AG09309 (cell line): Measurements from ENCODE around the gene DGKA.
A peak's percentile ranks its signal among the peaks of the same experiment; 100 is the strongest.

Experiments used
- DNase-seq: peaks from one replicate; pipeline ENCODE4 v3.0.0-alpha.2; 2010; ENCODE audit warnings: low read depth
- H3K4me3 ChIP-seq: 2 replicates; pipeline ENCODE4 v1.5.1; 2011; ENCODE audit warnings: mild to moderate bottlenecking, low read depth, low read length, moderate library complexity; ENCODE audit not compliant: control insufficient read depth
- CTCF ChIP-seq: IDR thresholded peaks from 2 replicates; pipeline ENCODE4 v1.5.1; 2011; ENCODE audit warnings: mild to moderate bottlenecking, low read depth, low read length, inconsistent platforms; ENCODE audit not compliant: insufficient read depth, control insufficient read depth; ENCODE audit errors: missing control alignments

DGKA gene

GRCh38 chr12:55930771-55931316 is at the start of gene DGKA:
Gene DGKA, plus strand, starts transcription at chr12:55931162. Its CDS starts 5,342 bp downstream, at chr12:55936504.
- peak; percentile 64 for TF ChIP-seq CTCF
- no peak for DNase-seq
- H3K4me3 ChIP-seq = peak within 1 kb of the TSS; percentile 97

GRCh38 chr12:55885113-55885512 is 45.8 kb upstream of the DGKA start:
- DNase-seq = no peak
- H3K4me3 ChIP-seq = no peak overlapping the region
- TF ChIP-seq CTCF = no peak

GRCh38 chr12:55891310-55891709 is 39.7 kb upstream of the DGKA start:
- no peak for TF ChIP-seq CTCF
- DNase-seq = no peak
- no peak overlapping the region for H3K4me3 ChIP-seq

GRCh38 chr12:55893723-55894122 is 37.2 kb upstream of the DGKA start:
- DNase-seq = no peak
- no peak overlapping the region for H3K4me3 ChIP-seq
- TF ChIP-seq CTCF = no peak

DNA sequence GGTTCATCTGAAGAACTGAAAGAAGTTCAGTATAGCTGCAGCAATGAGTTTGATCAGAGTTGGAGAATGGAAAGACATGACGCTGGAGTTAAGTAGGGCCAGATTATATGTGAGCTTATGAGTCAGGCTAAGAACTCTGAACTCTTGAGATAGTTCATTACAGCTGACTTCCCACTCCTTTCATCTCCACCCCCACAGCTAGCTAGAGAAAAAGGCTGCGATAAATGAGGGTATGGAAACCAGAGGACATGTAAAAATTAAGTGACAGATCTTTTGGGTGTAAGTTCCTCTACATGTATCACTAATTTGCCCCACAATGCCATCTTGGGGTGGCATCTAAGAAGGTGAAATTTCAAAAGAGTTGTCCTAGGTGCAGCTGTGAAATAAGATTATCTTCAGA is 31.9 kb upstream of the DGKA start:
- no peak for TF ChIP-seq CTCF
- DNase-seq = no peak
- no peak overlapping the region for H3K4me3 ChIP-seq

DNA sequence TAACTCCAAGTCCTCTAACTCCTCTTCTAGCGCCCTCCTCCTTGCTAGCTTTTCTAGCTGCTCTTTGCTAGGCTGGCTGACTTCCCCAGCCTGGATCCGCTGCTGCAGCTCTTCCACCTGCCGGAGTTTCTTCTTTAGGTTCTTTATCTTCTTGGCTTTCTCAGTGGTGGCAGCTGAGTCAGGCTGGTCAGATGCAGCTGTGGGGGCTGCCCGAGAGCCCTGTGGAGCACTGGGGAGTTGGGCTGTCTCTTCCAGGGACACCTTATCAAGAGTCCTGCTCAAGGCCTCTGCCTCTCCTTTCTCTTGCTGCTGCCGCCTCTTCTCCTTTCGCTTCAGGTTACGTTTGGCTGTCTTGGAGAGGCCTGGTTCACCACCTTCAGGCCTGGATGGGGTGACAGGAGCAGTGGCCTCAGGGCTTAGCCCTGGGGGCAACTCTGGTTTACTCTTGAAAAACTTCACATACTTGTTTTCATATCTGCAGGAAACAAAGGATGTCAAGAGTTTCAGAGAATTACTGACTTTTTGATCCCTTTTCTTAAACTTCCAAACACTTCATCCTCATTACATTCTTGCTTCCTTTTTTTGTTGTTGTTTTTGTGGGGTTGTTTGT is 29.0 kb upstream of the DGKA start:
- DNase-seq = no peak

More for the DNA sequence above, 29.0 kb upstream of the DGKA start:
- no peak overlapping the region for H3K4me3 ChIP-seq
- TF ChIP-seq CTCF = no peak
